HCT116 (cell line): Measurements from ENCODE around the gene VTN. TPM values are rescaled to one million over a fixed set of nuclear protein-coding genes. Genes with fewer than 3 reads are reported as not detected.

Source experiments
- ATAC-seq: fragments of 200-7000 bp; cut with Tn5 transposase; 2 replicates; pipeline ENCODE4 v1.9.1; 2020; ENCODE audit warnings: mild to moderate bottlenecking, moderate library complexity
- BruUV-seq: library from RNA; stranded (reverse); fragments of 400-500 nt; replicated peaks from 2 replicates; lab custom pipeline; 2021; lab: Mats Ljungman, UMichigan
- CTCF ChIA-PET: fragments of 300-600 bp; sonication (Branson Sonifier 250); formaldehyde crosslinking; loops from one replicate; lab custom pipeline; 2021; ENCODE audit warnings: antibody characterized with exemption; lab: Charles Lee
- POLR2A ChIA-PET: fragments of 300-600, 350-600 bp; sonication (Branson Sonifier 250); formaldehyde crosslinking; loops from one replicate; lab custom pipeline; 2021; ENCODE audit warnings: antibody characterized with exemption; lab: Charles Lee
- RAD21 ChIA-PET, 2 experiments: fragments of 300-600 bp; sonication (Branson Sonifier 250); formaldehyde crosslinking; loops; one replicate each; lab custom pipeline; 2023; ENCODE audit warnings: low total read pairs in 2 of 2; ENCODE audit not compliant: uncharacterized antibody in 2 of 2, unreplicated experiment in 2 of 2, low non-redundant PET in 1 of 2; lab: Charles Lee
- DNase-seq: peaks from one replicate; pipeline ENCODE4 v3.0.0-alpha.2; 2010; ENCODE audit warnings: low read depth, low spot score
- H2AFZ ChIP-seq: fragments of 200-600 bp; shearing (Covaris generic), sonication (generic); 2 replicates; pipeline ENCODE4 v1.6.1; 2017; ENCODE audit warnings: low read depth, mixed run types, mixed read lengths, antibody characterized with exemption, low read length; ENCODE audit not compliant: poor library complexity, severe bottlenecking
- H3K27ac ChIP-seq: 2 replicates; pipeline ENCODE4 v1.5.1; 2012; ENCODE audit warnings: low read depth, low read length
- H3K27me3 ChIP-seq: fragments of 200-600 bp; sonication (generic); 2 replicates; pipeline ENCODE4 v1.6.1; 2016; ENCODE audit warnings: mixed run types, low read length, mixed read lengths; ENCODE audit not compliant: insufficient read depth
- H3K36me3 ChIP-seq, 2 experiments: fragments of 200-500 bp in 1 of 2; fragments of 200-600 bp in 1 of 2; sonication (Bioruptor generic) in 1 of 2; sonication (generic) in 1 of 2; 2 replicates each; pipeline versions ENCODE4 v1.5.1 to v1.6.1; 2014 to 2016; ENCODE audit warnings: low read length in 2 of 2, inconsistent platforms in 1 of 2, mixed read lengths in 1 of 2, mixed run types in 1 of 2; ENCODE audit not compliant: insufficient read depth in 2 of 2, control insufficient read depth in 1 of 2
- H3K4me1 ChIP-seq, 2 experiments: fragments of 200-600 bp in 1 of 2; sonication (generic) in 1 of 2; 2 replicates each; pipeline versions ENCODE4 v1.5.1 to v1.6.1; 2012 to 2017; ENCODE audit warnings: low read length in 2 of 2, inconsistent platforms in 1 of 2, mild to moderate bottlenecking in 1 of 2, mixed read lengths in 1 of 2, mixed run types in 1 of 2, moderate library complexity in 1 of 2; ENCODE audit not compliant: insufficient read depth in 2 of 2, control insufficient read depth in 1 of 2
- H3K4me2 ChIP-seq: fragments of 200-600 bp; sonication (generic); 2 replicates; pipeline ENCODE4 v1.6.1; 2017; ENCODE audit warnings: mixed run types, low read length, mixed read lengths
- H3K4me3 ChIP-seq, 2 experiments: fragments of 200-600 bp in 1 of 2; sonication (generic) in 1 of 2; replicated peaks in 1 of 2; 2 replicates each; pipeline ENCODE4 v1.5.1; 2011 to 2016; ENCODE audit warnings: low read length in 2 of 2, control low read depth in 1 of 2, low read depth in 1 of 2, mild to moderate bottlenecking in 1 of 2, mixed read lengths in 1 of 2, mixed run types in 1 of 2
- H3K79me2 ChIP-seq: fragments of 200-600 bp; sonication (generic); 2 replicates; pipeline ENCODE4 v1.6.1; 2017; ENCODE audit warnings: mild to moderate bottlenecking, mixed run types, low read length, moderate library complexity, mixed read lengths; ENCODE audit not compliant: insufficient read depth
- H3K9ac ChIP-seq: fragments of 200-600 bp; sonication (generic); 2 replicates; pipeline ENCODE4 v1.6.1; 2016; ENCODE audit warnings: low read length, mixed read lengths
- H3K9me2 ChIP-seq: fragments of 200-600 bp; sonication (generic), shearing (Covaris generic); 2 replicates; pipeline ENCODE4 v1.6.1; 2017; ENCODE audit warnings: mixed run types, mild to moderate bottlenecking, moderate library complexity; ENCODE audit not compliant: insufficient read depth
- H3K9me3 ChIP-seq, 2 experiments: fragments of 200-500 bp in 1 of 2; fragments of 200-600 bp in 1 of 2; sonication (Bioruptor generic) in 1 of 2; sonication (generic) in 1 of 2; 2 replicates each; pipeline ENCODE4 v1.6.1; 2014 to 2017; ENCODE audit warnings: low read length in 2 of 2, mixed read lengths in 2 of 2, inconsistent platforms in 1 of 2, low read depth in 1 of 2, mild to moderate bottlenecking in 1 of 2, mixed run types in 1 of 2, moderate library complexity in 1 of 2; ENCODE audit not compliant: control insufficient read depth in 1 of 2, insufficient read depth in 1 of 2
- H4K20me1 ChIP-seq: fragments of 200-600 bp; sonication (generic), shearing (Covaris generic); 2 replicates; pipeline ENCODE4 v1.6.1; 2017; ENCODE audit warnings: mixed run types, mild to moderate bottlenecking, moderate library complexity; ENCODE audit not compliant: insufficient read depth
- CBX3 ChIP-seq: IDR thresholded peaks from 2 replicates; pipeline ENCODE4 v1.6.1; 2012; ENCODE audit warnings: low read depth
- CEBPB ChIP-seq: IDR thresholded peaks from 2 replicates; pipeline ENCODE4 v1.6.1; 2012; ENCODE audit warnings: low read depth
- CTCF ChIP-seq, 3 experiments: fragments of 200-600 bp in 1 of 3; sonication (generic) in 1 of 3; IDR thresholded peaks in 2 of 3; conservative IDR thresholded peaks in 1 of 3; 2 replicates each; pipeline ENCODE4 v1.5.1; 2012 to 2017; ENCODE audit warnings: low read depth in 2 of 3, low read length in 2 of 3, antibody characterized with exemption in 1 of 3, borderline replicate concordance in 1 of 3, control low read depth in 1 of 3, mild to moderate bottlenecking in 1 of 3, mixed read lengths in 1 of 3, mixed run types in 1 of 3, moderate library complexity in 1 of 3; ENCODE audit not compliant: insufficient read depth in 1 of 3
- EGR1 ChIP-seq: IDR thresholded peaks from 2 replicates; pipeline ENCODE4 v1.6.1; 2012; ENCODE audit warnings: low read depth
- ELF1 ChIP-seq: IDR thresholded peaks from 2 replicates; pipeline ENCODE4 v1.6.1; 2012; ENCODE audit warnings: low read depth, borderline replicate concordance
- EZH2 ChIP-seq: fragments of 200-600 bp; sonication (generic); IDR thresholded peaks from 2 replicates; pipeline ENCODE4 v1.6.1; 2017; ENCODE audit warnings: antibody characterized with exemption, mixed run types
- EZH2phosphoT487 ChIP-seq: fragments of 200-600 bp; IDR thresholded peaks from 2 replicates; pipeline ENCODE4 v1.6.1; 2018; ENCODE audit warnings: antibody characterized with exemption, borderline replicate concordance
- JUND ChIP-seq: IDR thresholded peaks from 2 replicates; pipeline ENCODE4 v1.6.1; 2012
- MAX ChIP-seq: IDR thresholded peaks from 2 replicates; pipeline ENCODE4 v1.6.1; 2012
- POLR2A ChIP-seq: IDR thresholded peaks from 2 replicates; pipeline ENCODE4 v1.7.0; 2011; ENCODE audit warnings: borderline replicate concordance; ENCODE audit not compliant: insufficient read depth, insufficient read length; ENCODE audit errors: extremely low read depth
- POLR2AphosphoS5 ChIP-seq: IDR thresholded peaks from 2 replicates; pipeline ENCODE4 v1.6.1; 2011; ENCODE audit warnings: mild to moderate bottlenecking, low read depth, low read length, moderate library complexity
- SIN3A ChIP-seq: IDR thresholded peaks from 2 replicates; pipeline ENCODE4 v1.6.1; 2012; ENCODE audit warnings: low read depth
- SP1 ChIP-seq: IDR thresholded peaks from 2 replicates; pipeline ENCODE4 v1.6.1; 2012; ENCODE audit warnings: low read depth
- YY1 ChIP-seq: IDR thresholded peaks from 2 replicates; pipeline ENCODE4 v1.6.1; 2011; ENCODE audit warnings: low read length, low read depth, moderate library complexity, mild to moderate bottlenecking; ENCODE audit not compliant: insufficient replicate concordance; ENCODE audit errors: extremely low read depth
- ZFX ChIP-seq: fragments of 450-650 bp; IDR thresholded peaks from 2 replicates; pipeline ENCODE4 v1.6.1; 2017
- intact Hi-C: fragments of 100-400 bp; cut with micrococcal nuclease; formaldehyde crosslinking; loops from 2 replicates; pipeline ENCODE4 v1.10.0; 2022
- total RNA-seq: library from RNA; stranded (reverse); gene quantifications from one replicate; pipeline ENCODE4 v1.2.1, GENCODE V29; 2021; ENCODE audit not compliant: unreplicated experiment

VTN gene
- total RNA-seq, 1 experiment from 2014 or later: 1.5 TPM

GRCh38 chr17:28335201-28335958, 34.7 kb downstream of the VTN start, which contains the start of the genes IFT20 and TNFAIP1:
TSS of gene IFT20 (minus strand) at chr17:28335472. CDS start at chr17:28331985, 3,487 bp downstream.
TSS of gene TNFAIP1 (plus strand) at chr17:28335761. CDS start at chr17:28339522, 3,761 bp downstream.
- peaks cover 16 to 38% of the 10 kb centered on the region in 2 experiments for H3K4me1 ChIP-seq
- no peaks in the 10 kb centered on the region for H3K27me3 ChIP-seq
- H4K20me1 ChIP-seq: no peaks in the 10 kb centered on the region
- TF ChIP-seq CBX3 (peak; percentile 62), EGR1 (peak; percentile 94), EZH2 (no peak), MAX (peak; percentile 72), EZH2phosphoT487 (no peak), POLR2AphosphoS5 (peak; percentile 78), POLR2A (peak; percentile 69), ZFX (0 out of 2 replicates have a peak, but pooled peaks have one; percentile 48), ELF1 (peak; percentile 77; the same call in 1 of the 2 replicates), JUND (peak; percentile 48; the same call in 1 of the 2 replicates), SIN3A (peak; percentile 89), CEBPB (no peak), YY1 (peak; percentile 85), CTCF (IDR thresholded peaks at IDR 0.05 in 2 of 3, conservative IDR thresholded peaks at IDR 0.05 in 1 of 3; ENCODE audit: borderline replicate concordance in 1 of 3, insufficient read depth in 1 of 3, low read depth in 2 of 3, low read length in 2 of 3) (no peak), SP1 (peak; percentile 78)
- H3K4me3 ChIP-seq: peak within 1 kb of the TSS; percentile 97 to 99
- H3K9me2 ChIP-seq: no peaks in the 10 kb centered on the region
- peaks cover 32% of the 10 kb centered on the region for H3K79me2 ChIP-seq
- intact Hi-C loops: loop anchor here (1.0 to 5.0 kb wide), 2 partner anchors 16 to 103 kb away; partner anchors contain the start of gene TMEM97
- no peaks in the 10 kb centered on the region for H3K9me3 ChIP-seq
- no peak within 1 kb of the TSS for H2AFZ ChIP-seq
- BruUV-seq: no TSS peak
- peak within 1 kb of the TSS; percentile 93 for H3K4me2 ChIP-seq
- CTCF ChIA-PET: interaction anchor here (0.6 to 1.9 kb wide), 9 partner anchors 13 to 236 kb away, joined by 3 to 11 read pairs (median 3); partner anchors contain the start of gene POLDIP2
- peak within 1 kb of the TSS; percentile 89 for H3K9ac ChIP-seq
- ATAC-seq (peak; percentile 92), DNase-seq (peak; percentile 99)
- POLR2A ChIA-PET: interaction anchor here (0.8 to 2.0 kb wide), 5 partner anchors 10 to 70 kb away, joined by 3 to 26 read pairs (median 6); partner anchors contain the start of genes POLDIP2 and TMEM97
- RAD21 ChIA-PET: interaction anchor here (1.2 to 2.5 kb wide), 2 partner anchors 22 to 23 kb away, joined by 3 to 9 read pairs; partner anchors contain the start of gene POLDIP2 (in 1 of the 2)
- H3K36me3 ChIP-seq: peaks cover 4 to 6% of the 10 kb centered on the region in 2 experiments; a peak in 3 of 4 replicates
- peak within 1 kb of the TSS; percentile 81 for H3K27ac ChIP-seq
